Inferior parietal cortex (tissue), 1 donor: ENCODE measurements around the gene GPX3.

ENCODE experiments used
- DNase-seq: peaks from one replicate; pipeline ENCODE4 v3.0.0-alpha.2; 2016; ENCODE audit errors: extremely low spot score

GPX3 gene

DNA sequence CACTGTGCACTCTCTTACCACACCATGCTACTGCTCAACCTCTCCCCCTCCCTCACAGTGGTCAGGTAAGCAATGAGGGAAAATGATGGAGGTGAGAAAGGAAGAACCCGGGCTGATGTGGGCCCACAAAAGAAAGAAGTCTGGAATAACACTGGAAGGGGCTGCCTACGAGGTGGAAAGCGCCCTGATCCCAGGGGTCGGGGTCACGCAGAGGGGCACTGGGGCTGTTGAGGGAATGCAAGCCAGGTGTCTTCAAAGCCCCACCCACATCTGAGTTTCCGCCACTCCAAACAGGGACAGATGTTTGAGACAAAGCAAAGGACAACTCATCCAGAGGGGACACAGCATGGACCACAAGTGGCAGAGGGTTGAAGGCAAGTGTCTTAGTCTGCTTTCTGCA is 56.2 kb downstream of the GPX3 start:
- DNase-seq, result no peak

DNA sequence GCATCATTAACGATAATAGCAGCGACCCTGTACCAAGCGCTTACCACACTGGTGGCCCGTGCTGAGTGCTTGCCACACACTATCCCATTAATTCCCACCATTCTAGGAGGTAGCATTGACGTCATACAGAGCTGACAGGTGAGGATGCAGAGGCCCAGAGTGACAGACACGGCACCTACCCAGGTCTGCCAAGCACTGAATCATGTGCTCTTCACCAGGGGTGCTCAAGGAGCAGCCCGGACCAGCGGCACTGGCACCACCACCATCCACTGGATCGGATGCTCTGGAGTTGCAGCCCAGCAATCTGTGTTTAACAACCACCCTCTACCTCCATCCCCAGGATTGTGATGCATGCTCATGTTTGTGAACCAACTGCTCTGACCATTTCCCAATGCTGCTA is 57.0 kb downstream of the GPX3 start:
- no peak for DNase-seq

DNA sequence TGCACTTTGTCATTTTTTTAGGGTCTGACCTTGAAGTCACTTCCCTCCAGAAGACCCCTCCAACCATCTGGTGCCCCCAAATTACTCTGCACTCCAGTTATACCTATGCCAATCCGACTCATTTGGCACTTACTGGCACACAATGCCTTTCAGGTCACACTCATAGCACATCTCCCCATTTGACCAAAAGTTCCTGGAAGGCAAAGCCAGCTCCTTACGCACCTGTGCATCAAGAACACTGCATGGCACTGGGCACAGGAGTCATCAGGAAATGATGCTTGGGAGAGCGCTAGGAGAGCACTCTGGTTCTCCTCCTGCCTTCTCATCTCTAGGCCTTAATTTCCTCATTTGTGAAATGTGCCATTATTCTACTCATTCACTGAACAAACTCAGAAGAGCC is 57.6 kb downstream of the GPX3 start:
- no peak for DNase-seq
